ENCODE measurements around the gene CES3. TPM values are rescaled to one million over a fixed set of nuclear protein-coding genes. Genes with fewer than 3 reads are reported as not detected.

CES3 gene
- total RNA-seq, 1 donor from 2014 or later: 0.98 TPM

GRCh38 chr16:67006930-67007658 is 46.0 kb downstream of the CES3 start:
- DNase-seq (ENCODE audit: extremely low spot score in 2 of 2): no peak
- TF ChIP-seq POLR2A (IDR thresholded peaks at IDR 0.05): no peak
- no peak for TF ChIP-seq POLR2AphosphoS5 (IDR thresholded peaks at IDR 0.05; ENCODE audit: insufficient read depth in 1 of 2, low read depth in 1 of 2)
- no peak for TF ChIP-seq CTCF (IDR thresholded peaks at IDR 0.05)
- Histone ChIP-seq H3K4me3 (no peak overlapping the region), H3K27me3 (no peaks in the 10 kb centered on the region), H3K4me1 (no peaks in the 10 kb centered on the region), H3K36me3 (peaks cover 0 to 7% of the 10 kb centered on the region in 2 donors), H3K27ac (no peak overlapping the region), H3K9me3 (no peaks in the 10 kb centered on the region)
- intact Hi-C loops (cut with DNase I): no loop called here

- Histone ChIP-seq H3K27me3 (no peaks in the 10 kb centered on the region), H3K9me3 (no peaks in the 10 kb centered on the region), H3K4me3 (no peak overlapping the region), H3K4me1 (peaks cover 14% of the 10 kb centered on the region), H3K36me3 (no peaks in the 10 kb centered on the region), H3K27ac (no peak overlapping the region)
- TF ChIP-seq POLR2A (IDR thresholded peaks at IDR 0.05) (no peak), CTCF (IDR thresholded peaks at IDR 0.05) (no peak), POLR2AphosphoS5 (IDR thresholded peaks at IDR 0.05; ENCODE audit: insufficient read depth in 1 of 2, low read depth in 1 of 2) (no peak)
- DNase-seq (ENCODE audit: extremely low spot score in 2 of 2): no peak
- intact Hi-C loops (cut with DNase I): no loop called here
Observed at GRCh38 chr16:67009158-67009557, 48.1 kb downstream of the CES3 start.

- no peaks in the 10 kb centered on the region for H3K9me3 ChIP-seq
- no peak overlapping the region for H3K27ac ChIP-seq
- H3K4me1 ChIP-seq: peaks cover 23% of the 10 kb centered on the region
- no peak overlapping the region for H3K4me3 ChIP-seq
- no peak for DNase-seq (ENCODE audit: extremely low spot score in 2 of 2)
- H3K36me3 ChIP-seq: no peaks in the 10 kb centered on the region
- no peak for TF ChIP-seq CTCF (IDR thresholded peaks at IDR 0.05)
- TF ChIP-seq POLR2AphosphoS5 (IDR thresholded peaks at IDR 0.05; ENCODE audit: insufficient read depth in 1 of 2, low read depth in 1 of 2): no peak
- TF ChIP-seq POLR2A (IDR thresholded peaks at IDR 0.05): no peak
- H3K27me3 ChIP-seq: no peaks in the 10 kb centered on the region
- intact Hi-C loops (cut with DNase I): no loop called here
Observed at GRCh38 chr16:67011274-67011673, 50.2 kb downstream of the CES3 start.

GRCh38 chr16:67013233-67013822 is 52.3 kb downstream of the CES3 start:
- intact Hi-C loops (cut with DNase I): no loop called here
- Histone ChIP-seq H3K4me3 (peak overlapping the region; percentile 54 to 64), H3K4me1 (peaks cover 23% of the 10 kb centered on the region), H3K27me3 (no peaks in the 10 kb centered on the region), H3K27ac (peak overlapping the region; percentile 66), H3K9me3 (no peaks in the 10 kb centered on the region), H3K36me3 (no peaks in the 10 kb centered on the region)
- DNase-seq (ENCODE audit: extremely low spot score in 2 of 2): no peak
- TF ChIP-seq POLR2A (IDR thresholded peaks at IDR 0.05) (no peak), POLR2AphosphoS5 (IDR thresholded peaks at IDR 0.05; ENCODE audit: insufficient read depth in 1 of 2, low read depth in 1 of 2) (no peak), CTCF (IDR thresholded peaks at IDR 0.05) (no peak)

Data from vagina (tissue), 2 donors.